Osteoblast (primary cell): ENCODE data around the gene JARID2. TPM values are rescaled to one million over a fixed set of nuclear protein-coding genes. Genes with fewer than 3 reads are reported as not detected.

Source experiments
- DNase-seq: peaks from one replicate; pipeline ENCODE4 v3.0.0; 2011; ENCODE audit warnings: low spot score, mixed read lengths; ENCODE audit not compliant: insufficient read length; ENCODE audit errors: missing footprints
- H2AFZ ChIP-seq: 2 replicates; pipeline ENCODE4 v1.6.0; 2011; ENCODE audit warnings: mild to moderate bottlenecking, low read length
- H3K27ac ChIP-seq: 2 replicates; pipeline ENCODE4 v1.5.1; 2011; ENCODE audit warnings: mild to moderate bottlenecking, low read depth, low read length, moderate library complexity
- H3K27me3 ChIP-seq: 2 replicates; pipeline ENCODE4 v1.6.0; 2012; ENCODE audit warnings: mild to moderate bottlenecking, control low read depth, inconsistent platforms, low read length, moderate library complexity; ENCODE audit not compliant: insufficient read depth
- H3K36me3 ChIP-seq: 2 replicates; pipeline ENCODE4 v1.5.1; 2011; ENCODE audit warnings: mild to moderate bottlenecking, low read length, control low read depth, moderate library complexity; ENCODE audit not compliant: insufficient read depth
- H3K4me1 ChIP-seq: 2 replicates; pipeline ENCODE4 v1.5.1; 2011; ENCODE audit warnings: mild to moderate bottlenecking, low read length, control low read depth, moderate library complexity; ENCODE audit not compliant: insufficient read depth
- H3K4me2 ChIP-seq: 2 replicates; pipeline ENCODE4 v1.6.0; 2011; ENCODE audit warnings: mild to moderate bottlenecking, low read length; ENCODE audit not compliant: insufficient read depth
- H3K4me3 ChIP-seq: fragments of 200-600 bp; sonication (generic); 3 replicates; pipeline ENCODE4 v1.5.1; 2012; ENCODE audit warnings: mild to moderate bottlenecking, low read length, inconsistent platforms; ENCODE audit not compliant: insufficient read depth
- H3K79me2 ChIP-seq: 2 replicates; pipeline ENCODE4 v1.6.0; 2012; ENCODE audit warnings: mild to moderate bottlenecking, low read length, control low read depth, inconsistent platforms; ENCODE audit not compliant: insufficient read depth
- H3K9me3 ChIP-seq: 2 replicates; pipeline ENCODE4 v1.5.1; 2011; ENCODE audit warnings: low read depth, low read length, control low read depth
- H4K20me1 ChIP-seq: 2 replicates; pipeline ENCODE4 v1.6.0; 2012; ENCODE audit warnings: mild to moderate bottlenecking, low read length, control low read depth; ENCODE audit not compliant: insufficient read depth
- CTCF ChIP-seq: IDR thresholded peaks from 2 replicates; pipeline ENCODE4 v1.5.1; 2011; ENCODE audit warnings: mild to moderate bottlenecking, low read depth, low read length, moderate library complexity; ENCODE audit errors: extremely low read depth
- total RNA-seq: library from RNA; depleted of rRNA; stranded (reverse); fragments of >200 nt; gene quantifications from 2 replicates; pipeline ENCODE4 v1.2.3, GENCODE V29; 2012

The JARID2 gene
- total RNA-seq, 1 donor, result 10.5 TPM

GRCh38 chr6:15554728-15555100, 308.8 kb downstream of the JARID2 start:
- H3K4me3 ChIP-seq, result no peak overlapping the region
- no peak overlapping the region for H3K27ac ChIP-seq
- DNase-seq, result no peak
- H3K27me3 ChIP-seq, result no peaks in the 10 kb centered on the region
- TF ChIP-seq CTCF, result no peak
- no peaks in the 10 kb centered on the region for H4K20me1 ChIP-seq
- H3K79me2 ChIP-seq, result no peaks in the 10 kb centered on the region
- H3K9me3 ChIP-seq, result no peaks in the 10 kb centered on the region
- H3K4me1 ChIP-seq, result no peaks in the 10 kb centered on the region
- no peaks in the 10 kb centered on the region for H3K36me3 ChIP-seq
- no peak overlapping the region for H2AFZ ChIP-seq
- H3K4me2 ChIP-seq, result no peak overlapping the region

- Histone ChIP-seq H3K79me2 (no peaks in the 10 kb centered on the region), H3K27me3 (no peaks in the 10 kb centered on the region), H2AFZ (no peak overlapping the region), H3K36me3 (no peaks in the 10 kb centered on the region), H3K4me2 (no peak overlapping the region), H3K4me1 (no peaks in the 10 kb centered on the region), H3K9me3 (no peaks in the 10 kb centered on the region), H3K4me3 (no peak overlapping the region), H3K27ac (no peak overlapping the region), H4K20me1 (no peaks in the 10 kb centered on the region)
- DNase-seq, result no peak
- no peak for TF ChIP-seq CTCF
Observed at GRCh38 chr6:15555101-15556038, 309.5 kb downstream of the JARID2 start.

- no peak for DNase-seq
- TF ChIP-seq CTCF, result no peak
- Histone ChIP-seq H2AFZ (no peak overlapping the region), H3K4me3 (no peak overlapping the region), H4K20me1 (no peaks in the 10 kb centered on the region), H3K79me2 (no peaks in the 10 kb centered on the region), H3K27me3 (no peaks in the 10 kb centered on the region), H3K27ac (no peak overlapping the region), H3K4me2 (no peak overlapping the region), H3K9me3 (no peaks in the 10 kb centered on the region), H3K4me1 (no peaks in the 10 kb centered on the region), H3K36me3 (no peaks in the 10 kb centered on the region)
Observed at GRCh38 chr6:15556711-15557110, 310.8 kb downstream of the JARID2 start.

- Histone ChIP-seq H3K4me2 (no peak overlapping the region), H3K4me1 (no peaks in the 10 kb centered on the region), H3K36me3 (no peaks in the 10 kb centered on the region), H3K4me3 (no peak overlapping the region), H4K20me1 (no peaks in the 10 kb centered on the region), H3K79me2 (no peaks in the 10 kb centered on the region), H3K27me3 (no peaks in the 10 kb centered on the region), H3K27ac (no peak overlapping the region), H3K9me3 (no peaks in the 10 kb centered on the region), H2AFZ (no peak overlapping the region)
- TF ChIP-seq CTCF, result no peak
- DNase-seq, result no peak
Observed at GRCh38 chr6:15557174-15557573, 311.3 kb downstream of the JARID2 start.
